ENCODE measurements around the gene LIPE.

Gene LIPE

DNA sequence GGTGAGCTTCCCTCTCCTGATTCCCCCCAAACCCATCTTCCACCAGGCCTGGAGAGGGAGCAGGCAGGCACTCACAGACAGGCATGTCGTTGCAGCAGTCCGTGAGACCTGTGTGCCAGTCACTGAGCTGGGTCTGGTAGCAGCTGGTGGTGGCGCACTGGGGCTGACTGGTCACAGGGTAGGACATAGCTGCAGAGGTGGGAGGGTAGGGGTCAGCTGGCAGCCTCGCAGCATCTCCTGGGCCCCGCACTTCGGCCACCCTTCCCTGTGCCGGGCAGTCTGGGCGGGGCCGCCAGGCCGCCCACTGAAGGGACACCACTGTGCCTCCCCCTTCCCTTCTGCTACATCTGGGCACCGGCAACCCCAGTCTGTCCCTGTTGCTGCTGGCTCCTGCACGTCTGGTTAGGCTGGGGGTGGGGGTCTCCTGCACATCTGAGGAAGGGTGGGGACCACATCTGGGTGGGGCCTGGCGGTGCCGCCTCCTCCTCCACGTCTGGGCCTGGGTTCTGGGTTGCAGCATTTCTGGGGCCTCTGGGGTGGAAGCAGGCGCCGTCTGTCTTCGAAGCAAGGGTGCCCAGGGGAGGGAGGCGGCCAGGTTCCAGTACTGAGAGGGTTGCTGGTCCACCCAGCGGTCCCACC lies 38.2 kb downstream of the LIPE start:
- H3K9me3 ChIP-seq (ENCODE audit: low read depth, low read length): no peaks in the 10 kb centered on the region
- H3K4me3 ChIP-seq: no peak overlapping the region
- H3K9ac ChIP-seq (ENCODE audit: insufficient read length): no peak overlapping the region
- TF ChIP-seq POLR2AphosphoS5 (IDR thresholded peaks at IDR 0.05; ENCODE audit: borderline replicate concordance, low read depth, low read length): no peak
- H3K36me3 ChIP-seq (ENCODE audit: insufficient read depth, low read length): no peaks in the 10 kb centered on the region
- DNase-seq (ENCODE audit: low read depth, low spot score): no peak
- no peak overlapping the region for H3K27ac ChIP-seq

DNA sequence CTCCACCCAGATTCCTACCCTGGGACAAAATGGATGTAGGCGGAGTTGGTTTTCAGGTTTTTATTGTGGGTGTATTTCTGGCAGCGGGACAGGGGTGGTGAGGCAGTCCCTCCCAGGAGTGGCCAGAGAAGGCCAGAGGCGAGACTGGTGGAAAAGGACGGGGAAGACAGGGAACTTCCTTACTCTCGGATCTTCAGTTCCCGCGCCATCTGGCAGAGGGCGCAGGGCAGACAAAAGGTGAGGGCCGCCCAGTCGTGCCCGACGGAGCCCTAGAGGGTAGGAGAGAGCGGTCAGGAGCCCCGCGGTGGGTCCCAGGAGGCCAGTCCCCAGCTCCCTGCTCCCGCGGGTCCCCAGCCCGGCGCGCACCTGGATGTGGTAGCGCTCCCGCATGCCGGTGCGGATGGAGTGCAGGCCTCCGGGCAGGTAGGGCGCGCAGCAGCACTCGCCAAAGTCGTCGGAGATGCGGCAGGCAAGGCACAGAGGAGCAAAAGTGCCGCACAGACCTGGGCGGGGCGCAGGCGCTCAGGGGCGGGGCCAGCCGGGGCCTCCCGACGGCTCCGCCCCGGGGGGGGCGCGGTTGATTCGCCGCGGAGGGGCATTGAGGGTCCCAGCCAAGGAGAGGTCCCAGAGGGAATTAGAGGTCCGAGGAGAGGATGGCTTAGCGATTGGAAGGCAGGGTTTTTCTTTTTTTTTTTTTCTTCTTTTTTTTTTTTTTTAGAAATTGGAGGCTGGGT lies 40.0 kb downstream of the LIPE start:
- Histone ChIP-seq H3K4me3 (peak overlapping the region; percentile 67), H3K36me3 (ENCODE audit: insufficient read depth, low read length) (no peaks in the 10 kb centered on the region), H3K27ac (no peak overlapping the region), H3K9ac (ENCODE audit: insufficient read length) (no peak overlapping the region), H3K9me3 (ENCODE audit: low read depth, low read length) (no peaks in the 10 kb centered on the region)
- DNase-seq (ENCODE audit: low read depth, low spot score): no peak
- TF ChIP-seq EZH2 (IDR thresholded peaks at IDR 0.05) (no peak), FOXP2 (optimal IDR thresholded peaks at IDR 0.05; ENCODE audit: control extremely low read depth, extremely low read length, insufficient read depth) (no peak), POLR2AphosphoS5 (IDR thresholded peaks at IDR 0.05; ENCODE audit: borderline replicate concordance, low read depth, low read length) (no peak)

DNA sequence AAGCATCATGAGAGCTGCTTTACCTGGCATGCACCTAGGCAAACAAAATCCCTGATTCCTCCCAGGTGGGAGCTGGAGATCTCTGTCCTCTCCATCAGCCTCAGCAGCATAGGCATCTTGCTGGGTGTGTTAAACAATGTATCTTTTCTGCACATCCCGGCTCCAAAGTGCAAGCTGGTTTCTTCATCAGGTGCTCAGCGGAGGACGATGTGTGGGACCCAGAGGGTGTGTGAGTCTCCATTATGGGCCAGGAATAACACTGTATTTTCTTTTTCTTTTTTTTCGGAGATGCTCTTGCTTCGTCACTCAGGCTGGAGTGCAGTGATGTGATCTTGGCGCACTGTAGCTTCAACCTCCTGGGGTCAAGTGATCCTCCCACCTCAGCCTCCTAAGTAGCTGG lies 47.0 kb downstream of the LIPE start:
- Histone ChIP-seq H3K27ac (no peak overlapping the region), H3K9ac (ENCODE audit: insufficient read length) (no peak overlapping the region), H3K36me3 (ENCODE audit: insufficient read depth, low read length) (no peaks in the 10 kb centered on the region), H3K9me3 (ENCODE audit: low read depth, low read length) (no peaks in the 10 kb centered on the region), H3K4me3 (no peak overlapping the region)
- TF ChIP-seq FOXP2 (optimal IDR thresholded peaks at IDR 0.05; ENCODE audit: control extremely low read depth, extremely low read length, insufficient read depth): no peak
- TF ChIP-seq EZH2 (IDR thresholded peaks at IDR 0.05): no peak
- no peak for TF ChIP-seq POLR2AphosphoS5 (IDR thresholded peaks at IDR 0.05; ENCODE audit: borderline replicate concordance, low read depth, low read length)
- DNase-seq (ENCODE audit: low read depth, low spot score): no peak

- no peak overlapping the region for H3K27ac ChIP-seq
- no peak overlapping the region for H3K9ac ChIP-seq (ENCODE audit: insufficient read length)
- H3K9me3 ChIP-seq (ENCODE audit: low read depth, low read length): no peaks in the 10 kb centered on the region
- TF ChIP-seq EZH2 (IDR thresholded peaks at IDR 0.05) (no peak), POLR2AphosphoS5 (IDR thresholded peaks at IDR 0.05; ENCODE audit: borderline replicate concordance, low read depth, low read length) (no peak), FOXP2 (optimal IDR thresholded peaks at IDR 0.05; ENCODE audit: control extremely low read depth, extremely low read length, insufficient read depth) (no peak)
- DNase-seq (ENCODE audit: low read depth, low spot score): no peak
- H3K36me3 ChIP-seq (ENCODE audit: insufficient read depth, low read length): no peaks in the 10 kb centered on the region
- no peak overlapping the region for H3K4me3 ChIP-seq
Observed at GRCh38 chr19:42378225-42379215, 48.7 kb downstream of the LIPE start.

DNA sequence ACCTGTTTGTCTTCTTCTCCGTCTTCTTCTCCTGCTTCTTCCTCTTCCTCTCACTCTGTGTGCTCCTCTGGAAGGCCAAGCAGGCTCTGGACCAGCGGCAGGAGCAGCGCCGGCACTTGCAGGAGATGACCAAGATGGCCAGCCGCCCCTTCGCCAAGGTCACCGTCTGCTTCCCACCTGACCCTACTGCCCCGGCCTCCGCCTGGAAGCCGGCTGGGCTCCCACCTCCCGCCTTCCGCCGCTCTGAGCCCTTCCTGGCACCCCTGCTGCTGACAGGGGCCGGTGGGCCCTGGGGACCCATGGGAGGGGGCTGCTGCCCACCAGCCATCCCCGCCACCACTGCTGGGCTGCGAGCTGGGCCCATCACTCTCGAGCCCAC lies 51.0 kb downstream of the LIPE start:
- no peaks in the 10 kb centered on the region for H3K36me3 ChIP-seq (ENCODE audit: insufficient read depth, low read length)
- no peak overlapping the region for H3K9ac ChIP-seq (ENCODE audit: insufficient read length)
- no peak overlapping the region for H3K4me3 ChIP-seq
- no peak for TF ChIP-seq FOXP2 (optimal IDR thresholded peaks at IDR 0.05; ENCODE audit: control extremely low read depth, extremely low read length, insufficient read depth)
- TF ChIP-seq EZH2 (IDR thresholded peaks at IDR 0.05): no peak
- TF ChIP-seq POLR2AphosphoS5 (IDR thresholded peaks at IDR 0.05; ENCODE audit: borderline replicate concordance, low read depth, low read length): no peak
- DNase-seq (ENCODE audit: low read depth, low spot score): no peak
- H3K9me3 ChIP-seq (ENCODE audit: low read depth, low read length): no peaks in the 10 kb centered on the region
- no peak overlapping the region for H3K27ac ChIP-seq

DNA sequence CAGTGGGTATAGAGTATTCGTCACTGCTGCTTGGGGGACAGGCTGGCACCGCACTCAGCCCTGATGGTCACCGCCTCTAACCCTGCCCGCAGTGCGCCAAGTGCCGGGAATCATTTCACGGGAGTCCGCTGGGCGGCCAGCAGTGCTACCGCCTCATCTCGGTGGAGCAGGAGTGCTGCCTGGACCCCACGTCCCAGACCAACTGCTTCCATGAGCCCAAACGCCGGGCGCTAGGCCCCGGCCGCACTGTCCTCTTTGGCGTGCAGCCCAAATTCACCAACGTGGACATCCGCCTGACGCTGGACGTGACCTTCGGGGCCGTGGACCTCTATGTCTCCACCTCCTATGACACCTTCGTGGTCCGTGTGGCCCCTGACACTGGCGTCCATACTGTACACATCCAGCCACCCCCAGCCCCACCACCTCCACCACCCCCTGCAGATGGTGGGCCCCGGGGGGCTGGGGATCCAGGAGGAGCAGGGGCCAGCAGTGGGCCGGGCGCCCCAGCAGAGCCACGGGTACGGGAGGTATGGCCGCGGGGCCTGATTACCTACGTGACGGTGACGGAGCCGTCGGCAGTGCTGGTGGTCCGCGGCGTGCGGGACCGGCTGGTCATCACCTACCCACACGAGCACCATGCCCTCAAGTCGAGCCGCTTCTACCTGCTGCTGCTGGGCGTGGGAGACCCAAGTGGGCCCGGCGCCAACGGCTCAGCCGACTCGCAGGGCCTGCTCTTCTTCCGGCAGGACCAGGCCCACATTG lies 51.6 kb downstream of the LIPE start:
- Histone ChIP-seq H3K27ac (no peak overlapping the region), H3K9ac (ENCODE audit: insufficient read length) (no peak overlapping the region), H3K4me3 (no peak overlapping the region), H3K36me3 (ENCODE audit: insufficient read depth, low read length) (no peaks in the 10 kb centered on the region), H3K9me3 (ENCODE audit: low read depth, low read length) (no peaks in the 10 kb centered on the region)
- no peak for TF ChIP-seq POLR2AphosphoS5 (IDR thresholded peaks at IDR 0.05; ENCODE audit: borderline replicate concordance, low read depth, low read length)
- TF ChIP-seq EZH2 (IDR thresholded peaks at IDR 0.05): no peak
- no peak for TF ChIP-seq FOXP2 (optimal IDR thresholded peaks at IDR 0.05; ENCODE audit: control extremely low read depth, extremely low read length, insufficient read depth)
- DNase-seq (ENCODE audit: low read depth, low spot score): no peak

DNA sequence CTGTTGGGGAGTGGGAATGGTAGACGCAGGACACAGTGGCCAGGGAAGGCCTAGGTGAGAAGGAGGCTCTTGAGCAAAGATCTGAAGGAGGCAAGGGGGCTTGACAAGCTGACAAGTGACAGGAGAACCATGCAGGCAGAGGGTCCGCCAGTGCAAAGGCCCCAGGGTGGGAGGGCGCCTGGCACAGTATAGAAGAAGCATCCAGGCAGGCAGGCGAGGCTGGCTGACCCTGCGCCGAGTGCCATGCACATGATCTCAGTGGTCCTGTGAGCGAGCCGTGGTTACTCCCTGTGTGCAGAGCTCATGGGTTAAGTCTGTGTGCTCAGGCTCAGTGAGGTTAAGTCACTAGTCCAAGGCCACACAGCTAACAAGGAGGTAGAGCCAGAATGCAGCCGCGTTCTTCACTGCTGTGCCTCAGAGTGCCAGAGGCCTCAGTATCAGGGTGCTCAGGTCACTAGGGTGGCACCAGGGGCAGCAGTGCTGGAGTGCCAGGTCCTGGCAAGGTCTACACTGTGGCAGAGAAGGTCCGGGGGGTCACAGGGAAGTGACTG lies 52.3 kb downstream of the LIPE start:
- no peak for DNase-seq (ENCODE audit: low read depth, low spot score)
- Histone ChIP-seq H3K9me3 (ENCODE audit: low read depth, low read length) (no peaks in the 10 kb centered on the region), H3K4me3 (no peak overlapping the region), H3K27ac (no peak overlapping the region), H3K9ac (ENCODE audit: insufficient read length) (no peak overlapping the region), H3K36me3 (ENCODE audit: insufficient read depth, low read length) (no peaks in the 10 kb centered on the region)
- TF ChIP-seq POLR2AphosphoS5 (IDR thresholded peaks at IDR 0.05; ENCODE audit: borderline replicate concordance, low read depth, low read length): no peak
- no peak for TF ChIP-seq EZH2 (IDR thresholded peaks at IDR 0.05)
- no peak for TF ChIP-seq FOXP2 (optimal IDR thresholded peaks at IDR 0.05; ENCODE audit: control extremely low read depth, extremely low read length, insufficient read depth)
